ENCODE results near the gene CGB5.
"Not testable (repeated sequence)": the region's sequence is repeated elsewhere in the genome, so short reads cannot be mapped to it uniquely, and the experiment has no call there.

Gene CGB5

GRCh38 chr19:49016067-49016839 is 27.4 kb upstream of the CGB5 start:
- H3K4me1 ChIP-seq (ENCODE audit: control insufficient read depth, insufficient read depth, low read length) = peaks cover 15% of the 10 kb centered on the region
- no peak overlapping the region for H3K4me3 ChIP-seq (ENCODE audit: low read length)
- peaks cover 26% of the 10 kb centered on the region for H3K27me3 ChIP-seq (ENCODE audit: control insufficient read depth, insufficient read depth, low read length)
- no peaks in the 10 kb centered on the region for H3K36me3 ChIP-seq (ENCODE audit: control insufficient read depth, insufficient read depth, low read length)
- H3K9ac ChIP-seq (ENCODE audit: low read length) = no peak overlapping the region
- H3K9me3 ChIP-seq (ENCODE audit: control insufficient read depth, low read length) = no peaks in the 10 kb centered on the region

DNA sequence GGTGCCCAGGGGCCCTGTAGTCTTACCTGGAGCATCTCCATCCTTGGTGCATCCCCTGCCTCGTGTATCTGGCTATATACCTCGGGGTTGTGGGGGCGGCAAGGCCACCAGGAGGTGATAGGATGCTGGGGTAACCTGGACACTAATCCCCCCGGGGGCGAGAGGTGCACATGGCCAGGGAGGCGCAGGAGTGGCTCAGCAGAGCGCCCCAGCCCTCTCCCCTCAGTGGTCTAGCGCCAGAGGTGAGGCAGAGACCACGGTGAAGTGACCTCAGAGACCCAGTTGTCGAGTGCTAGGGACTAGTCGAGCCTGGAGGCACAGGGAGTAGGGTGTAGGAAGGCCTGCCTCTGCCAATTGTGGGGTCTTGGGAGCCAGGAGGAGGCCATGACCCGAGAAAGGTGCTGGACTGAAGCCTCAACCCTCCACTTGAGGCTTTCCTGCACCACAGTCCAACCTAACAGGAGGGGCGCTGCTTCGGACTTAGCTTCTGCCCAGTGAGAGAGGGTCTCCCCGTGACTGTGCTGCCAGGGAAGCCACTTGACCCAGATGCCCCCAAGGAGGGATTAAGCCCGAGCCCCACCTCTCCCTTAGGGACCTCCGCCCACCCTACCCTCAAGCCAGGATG is 26.5 kb upstream of the CGB5 start, which contains the start of gene LHB:
Gene LHB (minus strand): TSS at position 51 of the 625 bp plus-strand sequence. CDS start 10 bp downstream, at position 41.
- Histone ChIP-seq H3K27me3 (ENCODE audit: control insufficient read depth, insufficient read depth, low read length) (peaks cover 31% of the 10 kb centered on the region), H3K4me3 (ENCODE audit: low read length) (no peak within 1 kb of the TSS), H3K9me3 (ENCODE audit: control insufficient read depth, low read length) (no peaks in the 10 kb centered on the region), H3K4me1 (ENCODE audit: control insufficient read depth, insufficient read depth, low read length) (peaks cover 15% of the 10 kb centered on the region), H3K9ac (ENCODE audit: low read length) (peak within 1 kb of the TSS; percentile 34), H3K36me3 (ENCODE audit: control insufficient read depth, insufficient read depth, low read length) (no peaks in the 10 kb centered on the region)

DNA sequence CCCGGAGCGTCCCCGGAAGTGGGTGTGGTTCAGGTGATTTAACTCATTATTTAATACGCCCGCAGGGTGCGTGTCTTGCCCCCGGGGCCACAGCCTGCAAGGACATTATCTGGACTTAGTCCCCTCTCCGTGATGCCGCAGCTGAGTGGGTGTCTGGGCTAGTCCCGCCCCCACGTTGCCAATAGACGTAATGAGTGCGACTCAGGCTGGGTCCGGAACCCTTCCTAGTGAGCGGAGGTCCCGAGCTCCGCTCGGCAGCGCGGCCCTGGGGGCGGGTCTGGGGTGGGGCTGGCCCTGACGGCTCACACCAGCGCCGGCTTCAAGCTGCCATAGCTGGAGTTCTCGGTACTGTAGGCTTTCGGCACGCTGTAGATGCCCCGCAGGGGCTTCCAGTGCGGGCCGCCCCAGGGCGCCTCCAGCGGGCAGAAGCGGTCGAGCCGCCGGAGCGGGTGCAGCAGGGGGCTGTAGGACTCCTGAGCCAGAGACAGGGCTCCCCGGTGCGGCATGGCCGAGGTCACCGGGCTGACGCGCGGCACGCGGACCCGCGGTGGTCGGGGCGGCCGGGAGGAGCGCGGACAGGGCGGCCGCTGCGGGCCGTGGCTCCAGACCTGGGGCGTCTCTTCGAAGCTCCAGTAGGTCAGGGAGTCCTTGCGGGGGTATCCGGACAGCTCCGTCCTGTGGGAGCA is 25.8 kb upstream of the CGB5 start:
- no peaks in the 10 kb centered on the region for H3K36me3 ChIP-seq (ENCODE audit: control insufficient read depth, insufficient read depth, low read length)
- peaks cover 31% of the 10 kb centered on the region for H3K27me3 ChIP-seq (ENCODE audit: control insufficient read depth, insufficient read depth, low read length)
- H3K4me3 ChIP-seq (ENCODE audit: low read length) = no peak overlapping the region
- peak overlapping the region; percentile 34 for H3K9ac ChIP-seq (ENCODE audit: low read length)
- H3K9me3 ChIP-seq (ENCODE audit: control insufficient read depth, low read length) = no peaks in the 10 kb centered on the region
- H3K4me1 ChIP-seq (ENCODE audit: control insufficient read depth, insufficient read depth, low read length) = peaks cover 15% of the 10 kb centered on the region

DNA sequence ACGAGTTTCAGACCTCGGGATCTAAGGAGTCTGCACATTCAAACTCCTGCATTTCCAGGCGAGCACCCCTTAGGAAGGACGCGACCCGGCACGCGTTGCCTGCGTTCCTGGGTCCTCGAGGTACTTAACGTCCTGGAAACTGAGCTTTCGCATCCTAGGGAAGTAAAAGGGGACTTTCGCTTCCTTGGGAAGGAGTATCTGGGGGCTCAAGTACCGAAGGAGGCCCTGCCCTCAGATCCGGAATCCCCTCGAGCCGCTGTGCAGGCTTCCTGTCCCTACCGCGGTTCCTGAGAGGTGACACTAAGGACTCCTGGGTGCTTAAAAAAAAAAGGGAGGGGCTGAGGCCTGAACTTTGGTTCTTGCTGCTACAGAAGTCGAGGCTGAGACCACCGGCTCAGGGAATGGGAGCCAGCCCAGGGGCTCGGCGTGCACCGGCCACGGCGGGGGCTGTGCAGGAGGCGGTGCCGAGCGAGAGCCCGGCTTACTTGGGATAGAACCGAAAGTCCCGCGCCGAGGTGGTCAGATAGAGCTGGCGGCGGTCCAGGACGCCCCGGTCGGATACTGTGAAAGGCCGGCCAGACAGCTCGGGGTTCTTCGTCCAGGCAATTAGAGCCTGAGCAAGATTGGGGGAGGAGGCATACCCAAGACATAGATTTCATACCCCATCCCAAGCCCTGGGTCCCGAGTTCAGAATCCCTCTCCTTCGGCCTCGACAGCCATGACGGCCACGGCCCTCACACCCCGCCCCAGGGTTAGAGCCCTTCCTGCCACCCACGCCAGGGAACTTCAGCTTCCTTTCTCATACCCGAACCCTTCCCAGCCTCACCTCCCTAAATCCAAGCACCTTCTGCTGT is 25.0 kb upstream of the CGB5 start:
- Histone ChIP-seq H3K4me3 (ENCODE audit: low read length) (peak overlapping the region; percentile 3), H3K4me1 (ENCODE audit: control insufficient read depth, insufficient read depth, low read length) (peaks cover 15% of the 10 kb centered on the region), H3K27me3 (ENCODE audit: control insufficient read depth, insufficient read depth, low read length) (peaks cover 31% of the 10 kb centered on the region), H3K9ac (ENCODE audit: low read length) (peak overlapping the region; percentile 34)
- not testable (repeated sequence) for H3K36me3 ChIP-seq (ENCODE audit: control insufficient read depth, insufficient read depth, low read length); H3K9me3 ChIP-seq (ENCODE audit: control insufficient read depth, low read length)

DNA sequence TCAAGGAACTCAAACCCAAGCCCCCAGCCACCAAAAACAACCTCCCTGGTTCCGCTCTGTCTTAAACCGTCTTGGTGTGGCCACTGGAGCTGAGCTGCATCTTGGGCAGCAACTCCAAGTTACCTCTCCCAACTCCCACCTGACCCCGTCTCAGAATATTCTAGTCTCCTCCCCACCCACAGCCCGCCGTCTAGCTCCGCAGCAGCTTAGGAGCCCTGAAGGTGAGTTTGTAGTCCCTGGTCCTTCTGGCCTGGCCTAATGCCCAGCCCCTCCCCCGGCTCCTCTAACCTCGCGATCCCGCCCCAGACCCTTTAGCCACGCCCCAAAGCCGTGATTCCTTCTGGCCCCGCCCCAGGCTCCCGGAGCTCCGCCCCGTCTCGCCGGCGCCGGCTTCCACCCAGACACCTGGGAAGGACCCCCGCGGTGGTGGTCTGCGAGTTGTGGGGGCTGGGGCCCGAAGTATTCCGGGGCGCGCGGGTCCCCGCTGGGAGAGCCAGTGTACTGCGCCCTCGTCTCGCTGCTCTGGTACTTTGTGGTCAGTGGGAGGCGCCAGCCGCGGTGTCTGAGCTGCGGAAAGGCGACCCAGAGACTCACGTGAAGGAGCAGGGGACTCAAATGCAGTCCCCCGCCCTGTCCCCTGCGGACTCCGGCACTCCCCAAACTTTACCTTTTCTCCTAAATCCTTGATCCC is 24.3 kb upstream of the CGB5 start:
- H3K4me1 ChIP-seq (ENCODE audit: control insufficient read depth, insufficient read depth, low read length) = peaks cover 15% of the 10 kb centered on the region
- no peaks in the 10 kb centered on the region for H3K9me3 ChIP-seq (ENCODE audit: control insufficient read depth, low read length)
- H3K4me3 ChIP-seq (ENCODE audit: low read length) = peak overlapping the region; percentile 3
- H3K9ac ChIP-seq (ENCODE audit: low read length) = peak overlapping the region; percentile 8
- peaks cover 31% of the 10 kb centered on the region for H3K27me3 ChIP-seq (ENCODE audit: control insufficient read depth, insufficient read depth, low read length)
- H3K36me3 ChIP-seq (ENCODE audit: control insufficient read depth, insufficient read depth, low read length) = no peaks in the 10 kb centered on the region

DNA sequence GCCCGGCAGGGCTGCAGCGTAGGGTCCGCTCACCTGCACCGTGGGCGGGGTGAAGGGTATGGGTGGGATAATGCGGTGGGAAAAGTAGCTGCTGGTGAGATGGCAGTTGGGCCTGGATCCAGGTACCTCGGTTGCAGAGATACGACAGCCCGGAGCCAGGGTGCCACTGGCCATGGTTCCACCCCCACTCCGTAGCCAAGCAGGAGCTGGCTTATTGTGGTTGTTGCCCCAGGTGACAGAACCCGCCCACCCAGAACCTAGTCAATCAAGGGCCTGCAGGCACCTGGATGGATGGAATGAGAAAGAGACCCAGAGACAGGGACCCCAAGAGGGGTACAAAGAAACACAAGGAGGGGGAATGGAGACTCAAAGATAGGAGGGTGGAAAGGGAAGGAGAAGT is 23.3 kb upstream of the CGB5 start:
- no peaks in the 10 kb centered on the region for H3K36me3 ChIP-seq (ENCODE audit: control insufficient read depth, insufficient read depth, low read length)
- H3K27me3 ChIP-seq (ENCODE audit: control insufficient read depth, insufficient read depth, low read length) = peaks cover 31% of the 10 kb centered on the region
- no peak overlapping the region for H3K4me3 ChIP-seq (ENCODE audit: low read length)
- no peak overlapping the region for H3K9ac ChIP-seq (ENCODE audit: low read length)
- H3K9me3 ChIP-seq (ENCODE audit: control insufficient read depth, low read length) = no peaks in the 10 kb centered on the region
- H3K4me1 ChIP-seq (ENCODE audit: control insufficient read depth, insufficient read depth, low read length) = peaks cover 15% of the 10 kb centered on the region

DNA sequence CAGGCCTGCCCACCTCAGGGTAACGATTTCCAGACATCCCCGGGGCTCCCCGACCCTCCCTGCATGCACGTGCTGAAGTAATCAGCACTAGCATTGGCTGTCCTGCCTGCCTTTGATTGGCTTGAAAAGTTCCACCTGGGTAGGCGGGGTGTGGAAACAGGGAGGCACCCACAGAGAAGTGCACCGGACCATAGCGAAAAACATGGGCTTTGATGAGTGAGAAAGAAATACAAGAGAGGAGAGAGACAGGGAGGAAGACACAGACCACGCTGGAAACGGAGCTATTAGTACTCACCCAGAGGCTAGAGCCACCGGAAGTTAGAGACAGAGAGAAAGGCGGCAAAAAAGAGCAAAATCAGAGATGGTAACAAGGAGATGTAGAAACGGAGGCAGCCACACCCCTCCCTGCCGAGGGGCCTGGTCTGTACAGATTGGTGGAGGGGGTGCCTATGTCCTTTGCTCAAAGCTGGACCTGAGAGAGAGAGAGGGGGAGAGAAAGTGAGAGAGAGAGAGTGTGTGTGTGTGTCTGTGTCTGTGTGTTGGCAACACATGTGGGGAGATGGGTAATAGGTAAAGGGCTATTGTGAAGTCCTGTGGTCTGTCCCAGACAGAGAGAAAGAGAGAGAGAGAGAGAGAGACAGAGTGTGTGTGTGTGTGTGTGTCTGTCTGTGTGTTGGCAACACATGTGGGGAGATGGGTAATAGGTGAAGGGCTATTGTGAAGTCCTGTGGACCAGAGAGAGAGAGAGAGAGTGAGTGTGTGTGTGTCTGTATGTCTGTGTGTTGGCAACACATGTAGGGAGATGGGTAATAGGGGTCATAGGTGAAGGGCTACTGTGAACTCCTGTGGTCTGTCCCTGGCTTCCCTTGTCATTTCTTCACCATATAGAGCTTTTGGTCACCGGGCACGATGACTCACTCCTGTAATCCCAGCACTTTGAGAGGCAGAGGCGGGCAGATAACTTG is 22.4 kb upstream of the CGB5 start:
- no peak overlapping the region for H3K4me3 ChIP-seq (ENCODE audit: low read length)
- H3K9ac ChIP-seq (ENCODE audit: low read length) = no peak overlapping the region
- H3K4me1 ChIP-seq (ENCODE audit: control insufficient read depth, insufficient read depth, low read length) = peaks cover 15% of the 10 kb centered on the region
- H3K36me3 ChIP-seq (ENCODE audit: control insufficient read depth, insufficient read depth, low read length) = no peaks in the 10 kb centered on the region
- H3K9me3 ChIP-seq (ENCODE audit: control insufficient read depth, low read length) = no peaks in the 10 kb centered on the region
- H3K27me3 ChIP-seq (ENCODE audit: control insufficient read depth, insufficient read depth, low read length) = peaks cover 31% of the 10 kb centered on the region

DNA sequence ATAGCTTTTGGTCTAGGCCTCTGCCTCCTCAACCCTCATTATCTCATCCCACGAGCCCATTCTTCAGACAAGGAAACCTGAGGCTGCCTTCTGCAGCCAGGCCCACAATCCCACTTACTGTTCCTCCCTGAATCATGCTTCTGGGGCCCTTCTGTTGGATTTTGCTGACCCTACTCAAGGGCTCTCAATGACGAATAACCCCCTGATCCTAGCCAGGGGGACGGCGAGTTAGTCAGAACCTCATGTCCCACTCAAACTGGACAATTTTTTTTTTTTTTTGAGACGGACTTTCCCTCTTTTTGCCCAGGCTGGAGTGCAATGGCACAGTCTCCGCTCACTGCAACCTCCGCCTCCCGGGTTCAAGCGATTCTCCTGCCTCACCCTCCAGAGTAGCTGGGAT is 21.5 kb upstream of the CGB5 start:
- peaks cover 15% of the 10 kb centered on the region for H3K4me1 ChIP-seq (ENCODE audit: control insufficient read depth, insufficient read depth, low read length)
- peaks cover 31% of the 10 kb centered on the region for H3K27me3 ChIP-seq (ENCODE audit: control insufficient read depth, insufficient read depth, low read length)
- no peak overlapping the region for H3K9ac ChIP-seq (ENCODE audit: low read length)
- no peaks in the 10 kb centered on the region for H3K9me3 ChIP-seq (ENCODE audit: control insufficient read depth, low read length)
- H3K4me3 ChIP-seq (ENCODE audit: low read length) = no peak overlapping the region
- H3K36me3 ChIP-seq (ENCODE audit: control insufficient read depth, insufficient read depth, low read length) = no peaks in the 10 kb centered on the region

GRCh38 chr19:49024233-49024632 is 19.4 kb upstream of the CGB5 start, which contains the start of gene CGB3:
Gene CGB3, minus strand, starts transcription at chr19:49024333. Its CDS starts 362 bp downstream, at chr19:49023971.
- not testable (repeated sequence) for H3K36me3 ChIP-seq (ENCODE audit: control insufficient read depth, insufficient read depth, low read length); H3K4me3 ChIP-seq (ENCODE audit: low read length); H3K4me1 ChIP-seq (ENCODE audit: control insufficient read depth, insufficient read depth, low read length); H3K9ac ChIP-seq (ENCODE audit: low read length); H3K9me3 ChIP-seq (ENCODE audit: control insufficient read depth, low read length)
- H3K27me3 ChIP-seq (ENCODE audit: control insufficient read depth, insufficient read depth, low read length) = peaks cover 23% of the 10 kb centered on the region

DNA sequence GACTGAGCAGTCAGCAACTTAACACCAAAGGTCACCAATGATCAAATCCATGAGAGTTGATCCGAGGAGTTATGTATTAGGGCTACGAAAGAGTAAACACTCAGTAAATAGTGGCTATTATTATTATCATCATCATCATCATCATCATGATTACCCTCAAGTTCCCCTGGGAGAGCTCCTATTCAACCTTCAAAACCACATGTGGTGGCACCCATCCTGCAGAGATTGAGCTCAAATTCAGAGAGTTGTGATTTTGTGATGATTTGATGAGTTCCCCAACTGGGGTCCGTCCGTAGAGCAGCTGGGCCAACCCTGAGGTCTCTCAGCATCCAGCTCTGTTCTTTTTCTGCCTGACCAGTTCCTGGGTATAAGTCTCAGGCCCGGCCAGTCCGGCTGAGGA is 18.6 kb upstream of the CGB5 start:
- H3K4me1 ChIP-seq (ENCODE audit: control insufficient read depth, insufficient read depth, low read length); H3K36me3 ChIP-seq (ENCODE audit: control insufficient read depth, insufficient read depth, low read length); H3K9me3 ChIP-seq (ENCODE audit: control insufficient read depth, low read length); H3K4me3 ChIP-seq (ENCODE audit: low read length); H3K9ac ChIP-seq (ENCODE audit: low read length): not testable (repeated sequence)
- H3K27me3 ChIP-seq (ENCODE audit: control insufficient read depth, insufficient read depth, low read length) = peaks cover 17% of the 10 kb centered on the region

All from mucosa of stomach (tissue), 1 donor.